Bronchial epithelial cell (primary cell): ENCODE results near the gene AP1AR. TPM values are rescaled to one million over a fixed set of nuclear protein-coding genes. Genes with fewer than 3 reads are reported as not detected.

Source experiments
- DNase-seq: peaks from one replicate; pipeline ENCODE4 v3.0.0-alpha.2; 2010; ENCODE audit warnings: low read depth
- FAIRE-seq: peaks from 2 replicates; lab custom pipeline; 2011; peaks lifted over from hg19 to GRCh38; lab: Jason Lieb, UNC
- H3K27me3 ChIP-seq: 2 replicates; pipeline ENCODE4 v1.5.1; 2011; ENCODE audit warnings: low read length; ENCODE audit not compliant: control insufficient read depth, insufficient read depth
- H3K36me3 ChIP-seq: 2 replicates; pipeline ENCODE4 v1.5.1; 2011; ENCODE audit warnings: low read length; ENCODE audit not compliant: control insufficient read depth, insufficient read depth
- H3K4me3 ChIP-seq: 2 replicates; pipeline ENCODE4 v1.5.1; 2011; ENCODE audit warnings: mild to moderate bottlenecking, low read depth, low read length, control low read depth
- CTCF ChIP-seq: IDR thresholded peaks from 2 replicates; pipeline ENCODE4 v1.5.1; 2011; ENCODE audit warnings: mild to moderate bottlenecking, moderate library complexity, low read length, control low read depth, inconsistent platforms; ENCODE audit not compliant: insufficient read depth, severe bottlenecking
- total RNA-seq: library from RNA; depleted of rRNA; stranded (reverse); fragments of >200 nt; gene quantifications from 2 replicates; pipeline ENCODE4 v1.2.1, GENCODE V29; 2014

Gene AP1AR
- total RNA-seq, 1 donor from 2014 or later = 58.4 TPM

GRCh38 chr4:112230879-112231778 lies 458 bp upstream of the AP1AR start:
- FAIRE-seq (peak; percentile 23), DNase-seq (peak; percentile 88)
- no peaks in the 10 kb centered on the region for H3K36me3 ChIP-seq
- TF ChIP-seq CTCF = no peak
- H3K4me3 ChIP-seq = peak overlapping the region; percentile 100
- H3K27me3 ChIP-seq = no peaks in the 10 kb centered on the region

GRCh38 chr4:112234952-112235609 lies 3.5 kb downstream of the AP1AR start:
- FAIRE-seq = no peak
- Histone ChIP-seq H3K4me3 (no peak overlapping the region), H3K36me3 (no peaks in the 10 kb centered on the region), H3K27me3 (no peaks in the 10 kb centered on the region)
- DNase-seq = peak; percentile 90
- TF ChIP-seq CTCF = peak; percentile 55

GRCh38 chr4:112236040-112236439 lies 4.5 kb downstream of the AP1AR start:
- no peak for TF ChIP-seq CTCF
- DNase-seq (no peak), FAIRE-seq (no peak)
- Histone ChIP-seq H3K27me3 (no peaks in the 10 kb centered on the region), H3K4me3 (no peak overlapping the region), H3K36me3 (no peaks in the 10 kb centered on the region)

GRCh38 chr4:112238833-112239232 lies 7.2 kb downstream of the AP1AR start:
- no peaks in the 10 kb centered on the region for H3K36me3 ChIP-seq
- no peak overlapping the region for H3K4me3 ChIP-seq
- no peak for TF ChIP-seq CTCF
- no peak for DNase-seq
- no peak for FAIRE-seq
- no peaks in the 10 kb centered on the region for H3K27me3 ChIP-seq

GRCh38 chr4:112245383-112245782 lies 13.8 kb downstream of the AP1AR start:
- no peaks in the 10 kb centered on the region for H3K27me3 ChIP-seq
- TF ChIP-seq CTCF = no peak
- no peak for DNase-seq
- FAIRE-seq = no peak
- H3K4me3 ChIP-seq = no peak overlapping the region
- H3K36me3 ChIP-seq = no peaks in the 10 kb centered on the region
